GM15510 (cell line): ENCODE measurements around the gene EDAR.

Experiments used
- POLR2A ChIP-seq: IDR thresholded peaks from 3 replicates; pipeline ENCODE4 v1.6.1; 2011; ENCODE audit warnings: borderline replicate concordance; ENCODE audit not compliant: insufficient read length; ENCODE audit errors: extremely low read depth

EDAR gene

DNA sequence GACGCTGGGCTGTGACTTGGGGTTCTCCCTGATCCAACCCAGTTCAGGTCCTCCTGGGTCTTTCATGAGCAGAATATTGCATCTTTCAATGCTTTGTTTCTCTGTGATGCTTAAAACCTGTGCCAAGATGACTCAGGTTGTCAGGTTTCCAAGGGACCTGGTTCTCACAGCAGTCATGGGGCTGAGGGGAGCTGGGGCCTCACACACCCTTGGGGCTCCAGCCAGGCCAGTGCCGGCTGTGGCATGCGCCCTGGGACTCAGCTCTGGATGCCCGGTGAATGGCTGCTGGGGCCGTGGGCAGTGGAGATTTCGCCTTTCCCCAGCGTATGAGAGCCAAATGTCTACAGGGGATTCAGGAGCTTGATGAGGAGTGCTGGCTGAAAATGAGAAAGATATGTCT, 29.6 kb downstream of the EDAR start:
- TF ChIP-seq POLR2A: no peak

DNA sequence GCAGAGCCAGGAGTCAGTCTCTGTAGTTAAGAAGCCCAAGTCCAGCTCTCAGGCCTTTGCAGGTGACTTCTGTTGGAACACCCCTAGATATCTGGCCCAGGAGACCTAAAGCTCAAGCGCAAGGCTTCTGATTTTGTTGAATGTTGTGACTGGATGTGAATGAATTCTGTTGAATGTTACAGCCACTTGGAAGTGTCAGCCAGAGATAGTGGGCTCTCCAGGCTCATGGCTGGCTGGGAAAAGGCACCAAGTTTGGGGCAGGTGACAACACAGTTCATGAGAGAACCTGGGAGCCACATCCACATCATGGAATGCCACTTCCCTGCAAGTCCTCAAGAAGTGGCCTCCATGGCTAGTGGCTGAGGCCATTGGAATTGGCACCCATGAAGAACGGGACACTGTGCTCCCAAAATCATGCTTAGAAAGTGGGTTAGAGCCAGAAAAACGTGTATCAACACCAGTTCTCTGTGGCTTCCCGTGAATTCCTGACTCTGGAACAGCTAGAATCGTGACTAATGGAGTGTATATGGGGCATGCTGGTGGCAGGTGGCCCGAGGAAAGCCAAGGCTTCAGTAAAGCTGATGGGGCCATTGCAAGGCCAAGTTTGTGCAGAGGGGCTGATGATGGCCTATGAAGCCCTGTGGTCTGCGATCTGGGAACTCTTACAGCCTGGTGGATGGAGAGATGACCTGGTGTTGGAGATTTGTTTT, 30.2 kb downstream of the EDAR start:
- no peak for TF ChIP-seq POLR2A

DNA sequence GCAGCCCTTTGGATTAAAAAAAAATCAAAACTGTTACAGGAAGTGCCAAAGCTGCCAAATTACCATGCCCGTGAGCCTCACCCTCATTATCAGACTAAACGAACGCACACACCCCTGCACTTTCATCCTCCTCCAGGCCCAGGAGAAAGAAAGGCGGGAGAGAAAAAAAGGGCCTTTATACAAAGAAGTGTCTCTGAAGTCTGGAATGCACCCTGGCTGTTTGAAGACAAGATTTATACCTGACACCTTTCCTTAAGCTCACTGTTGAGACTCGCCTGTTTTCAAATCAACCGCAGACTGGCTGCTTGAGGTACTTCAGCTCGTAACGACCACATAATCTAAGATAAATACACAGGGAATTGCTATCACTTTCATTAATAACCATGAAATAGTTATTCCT, 31.0 kb downstream of the EDAR start:
- TF ChIP-seq POLR2A: no peak

DNA sequence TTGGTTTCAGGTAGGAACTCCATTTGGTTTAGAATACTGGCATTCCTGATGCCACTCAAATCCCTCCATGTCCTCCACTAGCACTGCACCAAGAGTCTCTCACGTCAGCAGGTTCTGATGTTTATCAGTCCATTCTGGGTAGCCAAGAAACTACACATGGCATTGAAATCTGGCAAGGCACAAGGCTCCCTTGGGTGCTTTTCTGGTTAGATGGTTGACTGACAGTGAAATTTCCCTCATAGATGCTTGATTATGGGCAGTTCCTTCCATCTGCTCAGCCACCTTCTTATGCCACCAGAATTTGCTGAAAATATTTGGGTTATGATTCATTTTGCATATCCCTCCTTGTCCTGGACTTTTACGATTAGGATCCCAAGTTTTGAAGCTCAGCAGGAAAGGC, 32.6 kb downstream of the EDAR start:
- no peak for TF ChIP-seq POLR2A

DNA sequence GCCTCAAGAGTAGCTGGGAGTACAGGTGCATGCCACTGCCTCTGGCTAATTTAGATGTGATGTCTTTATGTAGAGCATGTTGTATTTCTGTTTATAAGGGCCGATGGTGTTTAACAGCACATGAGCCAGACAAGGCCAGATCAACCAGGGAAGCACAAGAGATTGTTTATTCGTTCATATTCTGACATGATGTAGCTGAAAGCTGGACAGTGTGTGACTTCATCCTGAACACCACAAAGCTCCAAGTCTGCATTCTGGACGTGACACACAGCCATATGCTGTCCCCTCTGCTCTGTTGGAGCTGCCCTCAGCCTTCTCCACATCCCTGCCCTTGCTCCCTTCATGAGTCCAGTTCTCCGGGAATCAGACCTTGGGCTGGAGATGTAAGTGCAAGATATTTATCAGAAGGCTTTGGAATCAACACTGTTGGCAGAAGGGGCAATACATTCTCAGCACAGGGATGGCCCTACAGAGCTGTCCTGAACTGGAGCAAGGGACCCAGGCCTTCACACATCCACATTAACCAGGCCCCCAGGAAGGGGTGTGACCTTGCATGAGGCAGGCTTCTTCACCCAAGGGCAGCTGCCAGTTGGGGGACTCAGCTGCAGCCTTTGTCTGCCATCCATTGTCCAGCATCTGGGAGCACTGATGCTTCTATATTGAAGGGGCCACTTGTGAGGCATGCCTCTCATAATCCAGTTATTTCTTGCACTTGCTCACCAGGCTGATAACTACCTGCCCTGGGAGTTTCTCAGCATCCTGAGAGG, 38.5 kb downstream of the EDAR start:
- no peak for TF ChIP-seq POLR2A

DNA sequence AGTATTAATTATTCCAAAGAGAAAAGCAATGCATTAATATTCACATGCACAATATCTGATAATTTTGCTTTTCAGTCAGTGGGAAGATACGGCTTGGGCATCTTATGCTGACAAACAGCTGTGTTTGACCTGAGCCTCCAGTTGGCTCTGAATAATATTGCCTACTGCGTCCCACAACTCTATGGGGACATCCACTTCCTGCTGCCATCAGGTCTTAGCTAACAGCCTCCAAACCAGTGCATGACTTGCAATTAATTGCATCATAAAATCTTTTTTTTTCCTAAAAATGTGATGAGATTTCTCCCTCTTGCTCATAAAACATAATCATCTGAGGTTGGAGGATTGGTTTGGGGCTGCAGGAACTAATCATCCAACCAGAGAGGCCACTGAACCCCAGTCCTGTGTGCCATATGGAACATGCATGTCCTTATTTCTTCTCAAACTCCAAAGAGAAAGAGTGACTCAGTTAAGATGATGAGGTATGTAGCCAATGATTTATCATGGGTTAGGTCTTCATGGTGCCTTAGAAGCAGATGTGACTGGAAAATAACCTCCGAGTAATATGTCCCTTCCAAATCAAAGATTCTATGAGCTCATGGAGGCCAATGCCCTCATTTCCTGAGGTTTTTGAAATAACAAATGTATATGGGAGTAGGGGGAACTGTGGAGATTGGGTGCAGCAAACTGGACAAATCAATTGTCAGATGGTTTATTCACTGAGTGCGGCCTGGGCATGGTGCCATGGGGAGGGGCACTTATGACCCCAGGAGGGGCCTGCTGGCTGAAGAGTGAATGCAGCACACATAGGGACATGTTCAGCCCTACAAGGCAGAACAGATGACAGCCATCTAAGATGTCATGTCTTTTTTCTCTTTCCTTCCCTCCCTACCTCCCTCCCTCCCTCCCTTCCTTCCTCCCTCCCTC, 39.4 kb downstream of the EDAR start:
- TF ChIP-seq POLR2A: no peak

DNA sequence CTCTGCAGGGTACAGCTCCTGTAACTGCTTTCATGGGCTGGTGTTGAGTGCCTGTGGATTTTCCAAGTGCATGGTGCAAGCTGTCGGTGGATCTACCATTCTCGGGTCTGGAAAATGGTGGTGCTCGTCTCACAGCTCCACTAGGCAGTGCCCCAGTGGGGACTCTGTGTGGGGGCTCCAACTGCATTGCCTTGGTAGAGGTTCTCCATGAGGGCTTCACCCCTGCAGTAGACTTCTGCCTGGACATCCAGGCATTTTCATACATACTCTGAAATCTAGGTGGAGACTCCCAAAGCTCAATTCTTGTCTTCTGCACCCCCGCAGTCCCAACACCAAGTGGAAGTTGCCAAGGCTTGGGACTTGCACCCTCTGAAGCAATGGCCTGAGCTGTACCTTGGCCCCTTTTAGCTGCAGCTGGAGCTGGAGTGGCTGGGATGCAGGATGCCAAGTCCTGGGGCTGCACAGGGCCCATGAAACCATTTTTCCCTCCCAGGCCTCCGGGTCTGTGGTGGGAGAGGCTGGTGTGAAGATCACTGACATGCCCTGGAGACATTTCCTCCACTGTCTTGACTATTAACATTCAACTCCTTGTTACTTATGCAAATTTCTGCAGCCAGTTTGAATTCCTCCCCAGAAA, 41.6 kb downstream of the EDAR start:
- no peak for TF ChIP-seq POLR2A

DNA sequence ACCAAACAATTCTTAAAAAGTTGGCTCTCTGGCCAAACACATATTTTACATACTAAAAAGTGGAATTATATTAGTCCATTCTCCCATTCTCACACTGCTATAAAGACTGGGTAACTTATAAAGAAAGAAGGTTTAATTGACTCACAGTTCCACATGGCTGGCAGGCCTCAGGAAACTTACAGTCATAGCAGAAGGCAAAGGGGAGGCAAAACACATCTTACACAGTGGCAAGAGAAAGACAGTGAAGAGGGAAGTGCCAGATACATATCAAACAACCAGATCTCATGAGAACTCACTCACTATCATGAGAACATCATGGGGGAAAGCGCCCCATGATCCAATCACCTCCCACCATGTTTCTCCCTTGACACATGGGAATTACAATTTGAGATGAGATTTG, 42.6 kb downstream of the EDAR start:
- no peak for TF ChIP-seq POLR2A

DNA sequence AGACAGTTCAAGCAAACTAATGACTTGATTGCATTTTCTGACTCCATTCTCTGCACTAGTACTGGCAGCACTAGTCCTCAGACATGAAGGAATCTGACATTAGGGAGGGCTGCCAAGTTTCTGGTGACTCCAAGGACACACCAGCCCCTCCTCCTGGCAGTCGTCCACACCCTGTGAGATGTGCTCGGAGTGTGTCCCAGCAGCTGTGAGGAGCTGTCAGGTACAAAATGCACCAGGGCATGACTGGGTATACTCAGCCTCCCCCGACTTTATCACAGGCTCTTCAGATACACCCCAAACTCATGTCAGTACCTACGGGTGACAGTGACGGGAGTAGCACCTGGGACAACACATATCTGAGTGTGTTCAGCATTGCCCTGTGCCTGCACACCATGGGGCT, 43.1 kb downstream of the EDAR start:
- no peak for TF ChIP-seq POLR2A

DNA sequence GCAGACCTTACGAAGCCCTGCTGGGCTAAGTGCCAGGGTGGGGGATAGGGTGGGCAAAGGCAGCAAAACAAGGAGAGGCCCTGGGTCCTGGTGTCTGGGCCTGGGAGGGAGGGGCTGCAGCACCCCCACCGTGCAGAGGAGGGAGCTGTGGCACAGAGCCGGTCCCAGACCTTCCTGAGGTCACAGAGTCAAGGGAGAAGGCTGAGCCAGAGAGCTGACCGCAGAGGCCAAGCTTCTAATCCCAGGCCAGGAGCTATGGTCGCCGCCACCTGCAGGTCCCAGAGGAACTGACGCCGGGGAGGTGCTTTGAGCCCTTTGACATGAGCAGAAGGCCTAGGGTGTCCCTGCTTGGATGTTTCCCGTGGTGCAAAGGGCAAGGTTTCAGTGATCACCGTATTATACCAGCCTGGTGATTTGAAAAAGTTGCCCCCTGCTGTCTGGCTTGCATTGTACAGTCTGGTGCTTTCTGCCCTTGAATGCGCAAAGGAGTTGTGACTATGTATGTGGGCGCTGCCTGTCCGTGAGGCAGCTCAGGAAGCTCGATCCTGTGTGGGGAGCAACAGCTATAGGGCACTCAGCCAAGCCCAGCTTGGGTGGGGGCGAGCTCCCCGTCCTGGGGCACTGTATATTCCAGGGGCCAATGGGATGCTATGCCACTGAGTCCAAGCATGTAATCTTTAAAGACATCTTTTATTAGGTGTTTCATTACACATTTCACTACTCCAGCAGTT, 44.3 kb downstream of the EDAR start:
- TF ChIP-seq POLR2A: no peak

DNA sequence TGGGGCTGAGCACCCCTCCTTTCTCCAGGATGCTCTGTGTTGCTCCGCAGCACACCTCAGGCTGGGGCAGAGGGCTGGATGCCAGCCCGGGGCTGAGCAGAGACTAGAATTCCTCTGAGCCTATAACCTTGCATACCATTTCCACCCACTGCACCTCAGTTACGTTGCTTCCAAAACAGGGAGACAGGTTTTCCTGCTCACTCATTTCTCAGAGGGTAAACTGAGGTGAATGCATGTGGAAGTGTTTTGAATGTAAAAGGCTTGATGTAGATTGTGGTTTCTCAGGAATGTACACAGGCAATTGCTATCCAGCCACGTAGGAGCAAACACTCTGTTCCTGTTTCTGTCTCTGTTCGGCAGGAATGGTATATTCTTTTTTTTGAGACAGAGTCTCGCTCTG, 45.3 kb downstream of the EDAR start:
- TF ChIP-seq POLR2A: no peak

DNA sequence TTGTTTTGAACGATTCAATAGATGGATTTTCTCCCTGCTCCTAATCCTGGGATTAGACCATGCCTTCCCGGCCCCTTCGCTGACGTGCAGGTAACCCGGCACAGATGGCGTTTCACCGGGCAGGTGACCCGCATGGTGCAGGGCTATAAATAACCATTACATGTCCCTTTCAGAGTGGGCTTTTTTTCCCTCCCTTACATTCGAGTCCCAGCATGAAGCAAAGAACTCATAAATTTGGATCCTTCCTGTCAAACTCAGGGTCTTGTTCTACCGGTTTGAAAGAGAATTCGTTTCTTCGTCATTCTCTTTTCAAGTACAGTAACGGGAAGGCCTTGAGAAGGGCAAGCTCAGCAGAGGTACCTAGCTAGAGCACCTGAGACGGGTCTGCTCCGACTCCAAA, 46.1 kb downstream of the EDAR start:
- no peak for TF ChIP-seq POLR2A

DNA sequence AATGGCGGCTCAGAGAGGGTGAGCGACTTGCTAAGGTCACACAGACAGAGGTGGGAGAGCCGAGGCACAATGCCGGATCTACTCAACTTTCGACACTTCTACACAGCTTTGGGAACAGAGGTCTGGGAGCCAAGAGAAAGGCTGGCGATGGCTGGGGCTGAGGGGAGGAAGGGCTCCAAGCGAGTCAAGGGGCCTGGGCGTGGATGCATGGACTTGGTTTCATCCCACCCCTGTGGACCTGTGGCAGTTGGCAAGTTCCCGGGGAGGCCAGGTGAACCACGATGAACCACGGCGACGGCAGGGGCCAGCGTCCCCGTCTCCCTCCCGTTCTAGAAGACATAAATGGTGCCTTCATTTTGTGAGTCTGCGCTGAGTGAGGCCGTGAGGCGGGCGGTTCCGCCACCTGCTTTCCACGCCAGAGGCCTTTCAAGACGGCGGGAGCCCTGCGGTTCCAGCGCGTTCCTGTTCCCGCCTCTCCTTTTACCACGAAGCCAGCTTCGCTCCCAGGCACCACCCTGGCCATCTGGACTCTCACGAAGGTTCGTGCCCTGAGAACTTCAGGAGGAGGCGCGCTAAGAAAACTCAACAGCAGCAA, 46.7 kb downstream of the EDAR start:
- no peak for TF ChIP-seq POLR2A

DNA sequence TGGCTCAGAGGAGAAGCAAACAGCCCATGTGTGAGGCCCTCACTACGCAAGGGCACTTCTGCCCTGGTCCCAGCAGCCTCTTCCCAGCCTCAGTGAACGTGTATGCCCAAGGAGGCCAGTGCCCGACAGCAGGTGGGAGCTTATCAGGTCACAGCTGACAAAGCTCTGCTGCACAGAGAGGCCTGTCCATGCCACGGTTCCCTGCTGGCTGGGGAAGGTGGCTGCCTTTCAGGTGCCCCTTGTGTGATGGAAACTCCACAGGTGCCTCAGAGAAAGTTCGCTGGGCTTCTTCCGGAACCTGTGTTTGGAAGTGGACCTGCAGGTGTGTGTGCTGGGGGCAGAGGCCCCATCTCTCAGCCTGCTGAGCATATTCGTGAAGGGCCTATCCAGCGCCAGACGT, 47.3 kb downstream of the EDAR start:
- no peak for TF ChIP-seq POLR2A

DNA sequence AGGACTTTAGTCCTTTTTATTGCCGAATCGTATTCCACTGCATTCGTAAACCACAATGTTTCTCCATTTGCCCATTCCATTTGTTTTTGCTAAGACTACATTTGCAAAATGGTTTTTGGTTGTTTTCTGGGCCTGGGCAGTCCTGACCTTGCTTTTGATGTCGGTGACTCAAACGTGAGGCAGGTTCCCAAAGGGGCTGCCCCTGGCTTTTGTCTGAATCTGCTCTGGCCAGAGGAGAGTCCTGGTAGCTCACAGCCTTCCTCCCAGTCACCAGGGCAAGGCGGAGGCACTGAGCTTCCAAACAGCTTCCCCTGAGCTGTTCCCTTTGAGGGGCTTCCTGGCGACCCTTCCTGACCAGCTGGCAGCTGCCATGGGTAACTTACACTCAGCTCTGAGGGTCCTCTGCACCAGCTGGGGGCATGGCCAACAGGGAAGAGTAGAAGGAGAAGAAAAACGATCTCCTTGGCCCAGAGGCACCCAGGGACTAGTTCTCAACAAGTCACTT, 47.8 kb downstream of the EDAR start:
- no peak for TF ChIP-seq POLR2A

DNA sequence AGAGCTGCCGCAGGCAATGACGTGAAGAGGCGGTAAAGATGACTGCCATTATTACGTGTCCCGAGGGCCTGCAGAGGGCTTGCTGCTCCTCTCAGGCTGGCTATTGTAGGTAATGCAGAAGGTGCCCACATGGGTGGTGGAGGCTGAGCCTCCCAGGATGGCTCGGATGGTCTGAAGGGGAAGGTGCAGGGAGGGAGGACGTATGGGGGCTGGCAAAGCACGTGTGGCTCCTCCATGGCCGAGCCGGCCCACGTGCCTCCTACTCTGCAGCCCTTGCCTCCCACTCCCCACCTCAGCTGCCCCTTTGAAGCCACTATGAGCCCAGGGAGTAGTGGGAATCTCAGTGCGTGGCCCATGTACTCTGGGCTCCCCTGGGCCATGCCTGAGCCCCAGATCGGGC, 48.9 kb downstream of the EDAR start:
- TF ChIP-seq POLR2A: no peak
